ENCODE results near the gene SDK1. TPM values are rescaled to one million over a fixed set of nuclear protein-coding genes. Genes with fewer than 3 reads are reported as not detected.

The SDK1 gene
- total and polyA plus RNA-seq, 12 donors: 1.0 to 5.3 (median 3.2) TPM

GRCh38 chr7:3438352-3438751, 137.3 kb downstream of the SDK1 start:
- TF ChIP-seq CTCF (IDR thresholded peaks at IDR 0.05): no peak
- H3K4me1 ChIP-seq: peaks cover 0 to 3% (median 0%) of the 10 kb centered on the region in 9 donors
- H3K9me3 ChIP-seq: no peaks in the 10 kb centered on the region
- WGBS, 2 donors: 45 to 55% methylated on average over 4 of the region's 4 CpGs
- H3K4me3 ChIP-seq: no peak overlapping the region
- H3K27me3 ChIP-seq: no peaks in the 10 kb centered on the region
- H3K27ac ChIP-seq: no peak overlapping the region
- no peak for DNase-seq
- no peaks in the 10 kb centered on the region for H3K36me3 ChIP-seq
- peak in 3 of 8 donors; percentile 56 to 62 (median 59) for ATAC-seq
- intact Hi-C loops (cut with DNase I): loop anchor here in 1 of 10 donors (5.0 kb wide), 1 partner anchor 316 kb away; no protein-coding TSS in a partner anchor

- no peaks in the 10 kb centered on the region for H3K27me3 ChIP-seq
- intact Hi-C loops (cut with DNase I): loop anchor here in 1 of 10 donors (5.0 kb wide), 1 partner anchor 317 kb away; no protein-coding TSS in a partner anchor
- H3K4me1 ChIP-seq: peaks cover 0 to 3% (median 0%) of the 10 kb centered on the region in 9 donors
- ATAC-seq (peak in 1 of 8 donors; percentile 84), DNase-seq (no peak)
- H3K27ac ChIP-seq: no peak overlapping the region
- no peaks in the 10 kb centered on the region for H3K36me3 ChIP-seq
- H3K4me3 ChIP-seq: no peak overlapping the region
- peaks cover 0 to 3% (median 0%) of the 10 kb centered on the region in 11 donors for H3K9me3 ChIP-seq
- no peak for TF ChIP-seq CTCF (IDR thresholded peaks at IDR 0.05)
- WGBS, 2 donors: 77 to 79% methylated on average over 3 of the region's 3 CpGs
Measured at GRCh38 chr7:3439333-3440030, 138.4 kb downstream of the SDK1 start.

GRCh38 chr7:3440509-3440908, 139.5 kb downstream of the SDK1 start:
- no peak overlapping the region for H3K27ac ChIP-seq
- no peak overlapping the region for H3K4me3 ChIP-seq
- TF ChIP-seq CTCF (IDR thresholded peaks at IDR 0.05): no peak
- H3K9me3 ChIP-seq: peaks cover 0 to 13% (median 4%) of the 10 kb centered on the region in 11 donors
- ATAC-seq: no peak
- no peaks in the 10 kb centered on the region for H3K27me3 ChIP-seq
- DNase-seq: no peak
- intact Hi-C loops (cut with DNase I): no loop called here
- 60 to 66% methylated on average over 2 of the region's 2 CpGs for WGBS, 2 donors
- peaks cover 0 to 3% (median 0%) of the 10 kb centered on the region in 9 donors for H3K4me1 ChIP-seq
- no peaks in the 10 kb centered on the region for H3K36me3 ChIP-seq

- WGBS, 2 donors: 79 to 84% methylated on average over 5 of the region's 5 CpGs
- H3K4me3 ChIP-seq: no peak overlapping the region
- H3K27me3 ChIP-seq: no peaks in the 10 kb centered on the region
- intact Hi-C loops (cut with DNase I): no loop called here
- TF ChIP-seq CTCF (IDR thresholded peaks at IDR 0.05): no peak
- H3K27ac ChIP-seq: no peak overlapping the region
- H3K9me3 ChIP-seq: peaks cover 0 to 31% (median 17%) of the 10 kb centered on the region in 11 donors
- no peak for DNase-seq
- H3K4me1 ChIP-seq: peaks cover 0 to 3% (median 0%) of the 10 kb centered on the region in 9 donors
- no peak for ATAC-seq
- no peaks in the 10 kb centered on the region for H3K36me3 ChIP-seq
Measured at GRCh38 chr7:3443716-3444115, 142.7 kb downstream of the SDK1 start.

Measured in heart right ventricle (tissue), 16 donors.